ENCODE data around the gene ROBO2.

- TF ChIP-seq CTCF (IDR thresholded peaks at IDR 0.05) (no peak), POLR2A (IDR thresholded peaks at IDR 0.05) (no peak)
Observed at GRCh38 chr3:77134769-77135168, 94.9 kb downstream of the ROBO2 start.
